HepG2 (cell line): ENCODE data around the gene IQCH. TPM values are rescaled to one million over a fixed set of nuclear protein-coding genes. Genes with fewer than 3 reads are reported as not detected.

Experiments used
- BRD4 ChIP-seq: sonication (generic); formaldehyde crosslinking; IDR thresholded peaks from 2 replicates; pipeline ENCODE4 v1.4.0; 2020; ENCODE audit warnings: missing genetic modification reagents
- ETV5 ChIP-seq: IDR thresholded peaks from 2 replicates; pipeline ENCODE4 v1.6.1; 2018; ENCODE audit warnings: missing biosample characterization, missing genetic modification reagents, inconsistent platforms, borderline replicate concordance
- HNF1B ChIP-seq: sonication (generic); formaldehyde crosslinking; IDR thresholded peaks from 2 replicates; pipeline ENCODE4 v1.5.1; 2020; ENCODE audit warnings: mild to moderate bottlenecking, moderate library complexity, missing genetic modification reagents
- KMT2A ChIP-seq: sonication (generic); formaldehyde crosslinking; IDR thresholded peaks from 2 replicates; pipeline ENCODE4 v1.4.0; 2020; ENCODE audit warnings: missing genetic modification reagents
- KMT2B ChIP-seq: IDR thresholded peaks from 2 replicates; pipeline ENCODE4 v1.6.1; 2016; ENCODE audit warnings: missing genetic modification reagents, missing compliant biosample characterization
- NFAT5 ChIP-seq: sonication (generic); formaldehyde crosslinking; IDR thresholded peaks from 2 replicates; pipeline ENCODE4 v1.4.0; 2020; ENCODE audit warnings: missing genetic modification reagents
- NFATC3 ChIP-seq: sonication (generic); formaldehyde crosslinking; IDR thresholded peaks from 2 replicates; pipeline ENCODE4 v1.5.1; 2020; ENCODE audit warnings: mild to moderate bottlenecking, missing genetic modification reagents
- RBM22 ChIP-seq: fragments of 200-400 bp; formaldehyde crosslinking; optimal IDR thresholded peaks from 2 replicates; pipeline ENCODE3; 2017; ENCODE audit warnings: mild to moderate bottlenecking, low read length, moderate library complexity
- SALL2 ChIP-seq: sonication (generic); formaldehyde crosslinking; IDR thresholded peaks from 2 replicates; pipeline ENCODE4 v1.8.1; 2023; ENCODE audit warnings: mild to moderate bottlenecking, missing genetic modification reagents, inconsistent platforms
- ZFP36L2 ChIP-seq: sonication (generic); formaldehyde crosslinking; IDR thresholded peaks from 2 replicates; pipeline ENCODE4 v1.4.0; 2020; ENCODE audit warnings: missing genetic modification reagents
- ZNF335 ChIP-seq: sonication (generic); formaldehyde crosslinking; IDR thresholded peaks from 2 replicates; pipeline ENCODE4 v1.4.0; 2020; ENCODE audit warnings: missing genetic modification reagents
- ZNF7 ChIP-seq: IDR thresholded peaks from 2 replicates; pipeline ENCODE4 v1.6.1; 2016; ENCODE audit warnings: missing biosample characterization, missing genetic modification reagents
- ZNF740 ChIP-seq: sonication (generic); formaldehyde crosslinking; IDR thresholded peaks from 2 replicates; pipeline ENCODE4 v1.4.0; 2020; ENCODE audit warnings: missing genetic modification reagents
- ZNF773 ChIP-seq: sonication (generic); formaldehyde crosslinking; IDR thresholded peaks from 2 replicates; pipeline ENCODE4 v1.4.0; 2020; ENCODE audit warnings: missing genetic modification reagents, borderline replicate concordance
- ZSCAN21 ChIP-seq: sonication (generic); formaldehyde crosslinking; IDR thresholded peaks from 2 replicates; pipeline ENCODE4 v1.8.0; 2022; ENCODE audit warnings: mild to moderate bottlenecking, missing genetic modification reagents, moderate library complexity, borderline replicate concordance
- ZSCAN30 ChIP-seq: sonication (generic); formaldehyde crosslinking; IDR thresholded peaks from 2 replicates; pipeline ENCODE4 v1.5.0; 2020; ENCODE audit warnings: mild to moderate bottlenecking, missing genetic modification reagents
- ZSCAN31 ChIP-seq: sonication (generic); formaldehyde crosslinking; IDR thresholded peaks from 2 replicates; pipeline ENCODE4 v1.5.0; 2020; ENCODE audit warnings: low read depth, mild to moderate bottlenecking, missing genetic modification reagents
- polyA plus RNA-seq, 8 experiments: library from polyadenylated mRNA; depleted of rRNA in 3 of 8; stranded (reverse) in 7 of 8; unstranded in 1 of 8; fragments of >200 nt; fragmentation: Illumina TruSeq in 4 of 8; extraction: Trizol in 4 of 8; gene quantifications; 2 replicates each; pipeline versions ENCODE4 v1.2.1 to v1.2.3, GENCODE V29; 2011 to 2016; ENCODE audit warnings: low read depth in 4 of 8, missing spikeins in 1 of 8, mixed read lengths in 1 of 8; ENCODE audit not compliant: insufficient read depth in 1 of 8
- total RNA-seq, 5 experiments: library from RNA; depleted of rRNA; stranded (reverse); fragments of >200 nt; fragmentation: Illumina TruSeq; extraction: Trizol; gene quantifications; 2 replicates each; pipeline ENCODE4 v1.2.3, GENCODE V29; 2016; ENCODE audit warnings: low read depth in 1 of 5

IQCH gene
- total and polyA plus RNA-seq, 2 of the 13 experiments (the other 11 are each of a cell fraction or from before 2014, with no cell fraction given) = 0.16 to 0.55 TPM

- TF ChIP-seq NFAT5 (CRISPR knock-in tag) (peak; percentile 96), NFATC3 (CRISPR knock-in tag) (0 out of 2 replicates have a peak, but pooled peaks have one; percentile 64), ETV5 (CRISPR knock-in tag) (peak; percentile 49; the same call in 1 of the 2 replicates), RBM22 (no peak), ZSCAN21 (CRISPR knock-in tag) (peak; percentile 85; the same call in 1 of the 2 replicates), ZSCAN30 (CRISPR knock-in tag) (peak; percentile 70; the same call in 1 of the 2 replicates), SALL2 (CRISPR knock-in tag) (0 out of 2 replicates have a peak, but pooled peaks have one; percentile 76), HNF1B (CRISPR knock-in tag) (no peak), ZNF773 (0 out of 2 replicates have a peak, but pooled peaks have one; percentile 78), ZFP36L2 (CRISPR knock-in tag) (peak; percentile 88; the same call in 1 of the 2 replicates), ZNF335 (CRISPR knock-in tag) (peak; percentile 64; the same call in 1 of the 2 replicates), ZNF740 (CRISPR knock-in tag) (no peak), BRD4 (peak; percentile 94), ZNF7 (CRISPR knock-in tag) (0 out of 2 replicates have a peak, but pooled peaks have one; percentile 15), KMT2B (CRISPR knock-in tag) (peak; percentile 88), ZSCAN31 (peak; percentile 64), KMT2A (CRISPR knock-in tag) (peak; percentile 83)
Measured at GRCh38 chr15:67521029-67521782, 266.6 kb downstream of the IQCH start, which contains the start of gene C15orf61 (continued).
